Bronchial epithelial cell (primary cell): ENCODE results near the gene ZBTB5. TPM values are rescaled to one million over a fixed set of nuclear protein-coding genes. Genes with fewer than 3 reads are reported as not detected.
"Not testable (repeated sequence)": the region's sequence is repeated elsewhere in the genome, so short reads cannot be mapped to it uniquely, and the experiment has no call there.

Experiments used
- DNase-seq: peaks from one replicate; pipeline ENCODE4 v3.0.0-alpha.2; 2010; ENCODE audit warnings: low read depth
- FAIRE-seq: peaks from 2 replicates; lab custom pipeline; 2011; peaks lifted over from hg19 to GRCh38; lab: Jason Lieb, UNC
- H3K27me3 ChIP-seq: 2 replicates; pipeline ENCODE4 v1.5.1; 2011; ENCODE audit warnings: low read length; ENCODE audit not compliant: control insufficient read depth, insufficient read depth
- H3K36me3 ChIP-seq: 2 replicates; pipeline ENCODE4 v1.5.1; 2011; ENCODE audit warnings: low read length; ENCODE audit not compliant: control insufficient read depth, insufficient read depth
- H3K4me3 ChIP-seq: 2 replicates; pipeline ENCODE4 v1.5.1; 2011; ENCODE audit warnings: mild to moderate bottlenecking, low read depth, low read length, control low read depth
- total RNA-seq: library from RNA; depleted of rRNA; stranded (reverse); fragments of >200 nt; gene quantifications from 2 replicates; pipeline ENCODE4 v1.2.1, GENCODE V29; 2014
- TF ChIP-seq, protein P1 (sequence below): IDR thresholded peaks from 2 replicates; pipeline ENCODE4 v1.5.1; 2011; ENCODE audit warnings: mild to moderate bottlenecking, moderate library complexity, low read length, control low read depth, inconsistent platforms; ENCODE audit not compliant: insufficient read depth, severe bottlenecking

ZBTB5 gene
- total RNA-seq, 1 donor from 2014 or later: 8.2 TPM

DNA sequence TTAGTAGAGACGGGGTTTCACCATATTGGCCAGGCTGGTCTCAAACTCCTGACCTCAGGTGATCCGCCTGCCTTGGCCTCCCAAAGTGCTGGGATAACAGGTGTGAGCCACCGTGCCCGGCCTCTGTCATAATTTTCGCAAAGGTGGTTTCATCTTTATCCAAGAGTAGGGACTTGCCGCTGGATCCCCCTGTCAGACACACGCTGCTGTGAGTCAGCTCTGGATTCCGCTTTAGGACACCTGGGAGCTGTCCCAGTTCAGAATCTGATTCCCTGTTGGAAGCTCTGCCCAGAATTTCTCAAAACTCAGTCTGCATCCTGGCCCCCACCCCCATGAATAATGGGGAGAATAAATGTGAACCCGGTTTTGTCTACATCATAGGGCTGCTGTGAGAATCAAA, 60.7 kb downstream of the ZBTB5 start:
- DNase-seq (no peak), FAIRE-seq (no peak)
- Histone ChIP-seq H3K4me3 (no peak overlapping the region), H3K36me3 (no peaks in the 10 kb centered on the region), H3K27me3 (no peaks in the 10 kb centered on the region)
- TF ChIP-seq, protein P1, sequence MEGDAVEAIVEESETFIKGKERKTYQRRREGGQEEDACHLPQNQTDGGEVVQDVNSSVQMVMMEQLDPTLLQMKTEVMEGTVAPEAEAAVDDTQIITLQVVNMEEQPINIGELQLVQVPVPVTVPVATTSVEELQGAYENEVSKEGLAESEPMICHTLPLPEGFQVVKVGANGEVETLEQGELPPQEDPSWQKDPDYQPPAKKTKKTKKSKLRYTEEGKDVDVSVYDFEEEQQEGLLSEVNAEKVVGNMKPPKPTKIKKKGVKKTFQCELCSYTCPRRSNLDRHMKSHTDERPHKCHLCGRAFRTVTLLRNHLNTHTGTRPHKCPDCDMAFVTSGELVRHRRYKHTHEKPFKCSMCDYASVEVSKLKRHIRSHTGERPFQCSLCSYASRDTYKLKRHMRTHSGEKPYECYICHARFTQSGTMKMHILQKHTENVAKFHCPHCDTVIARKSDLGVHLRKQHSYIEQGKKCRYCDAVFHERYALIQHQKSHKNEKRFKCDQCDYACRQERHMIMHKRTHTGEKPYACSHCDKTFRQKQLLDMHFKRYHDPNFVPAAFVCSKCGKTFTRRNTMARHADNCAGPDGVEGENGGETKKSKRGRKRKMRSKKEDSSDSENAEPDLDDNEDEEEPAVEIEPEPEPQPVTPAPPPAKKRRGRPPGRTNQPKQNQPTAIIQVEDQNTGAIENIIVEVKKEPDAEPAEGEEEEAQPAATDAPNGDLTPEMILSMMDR: no peak

DNA sequence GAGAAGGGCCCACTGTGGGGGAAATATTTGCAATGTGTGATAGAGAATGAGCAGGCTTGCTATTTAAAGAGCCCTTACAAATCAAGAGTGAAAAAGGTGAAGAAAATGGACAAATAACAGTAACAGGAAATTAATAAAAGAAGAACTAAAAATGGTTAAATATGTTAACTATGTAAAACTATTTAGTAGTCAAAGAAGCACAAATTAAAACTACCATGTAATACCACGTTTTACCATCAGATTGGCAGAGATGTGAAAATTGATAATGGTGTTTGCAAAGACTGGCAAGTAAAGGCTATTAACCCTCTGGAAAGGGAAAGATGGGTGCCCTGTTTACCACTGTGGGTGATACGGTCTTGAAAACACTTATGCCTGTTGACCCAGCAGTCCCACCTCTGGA, 65.9 kb downstream of the ZBTB5 start:
- TF ChIP-seq, protein P1: no peak
- no peak for DNase-seq
- FAIRE-seq: no peak

DNA sequence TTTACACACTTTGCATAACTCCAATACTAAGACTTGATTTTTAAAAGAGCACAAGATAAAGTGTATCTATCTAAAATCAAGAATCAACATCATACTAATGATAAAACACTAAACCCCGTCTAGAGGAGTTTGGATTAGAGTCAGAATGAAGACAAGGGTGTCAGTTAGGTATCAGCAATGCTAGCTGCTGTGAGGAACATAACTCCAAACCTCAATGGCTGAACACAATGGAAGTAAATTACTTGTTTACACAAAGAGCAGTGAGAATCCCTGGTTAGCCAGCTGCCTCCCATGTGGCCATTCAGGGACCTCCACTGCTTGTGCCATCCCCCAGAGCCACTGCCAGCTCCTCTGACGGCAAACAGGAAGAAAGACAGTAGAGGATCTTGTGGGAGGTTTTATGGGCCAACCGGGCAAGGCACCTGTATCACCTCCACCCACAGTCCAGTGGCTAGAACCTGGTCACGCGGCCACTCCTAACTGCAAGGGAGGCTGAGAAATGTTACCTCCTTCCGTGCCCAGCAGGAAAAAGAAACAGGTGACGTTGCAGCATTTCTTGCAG, 66.7 kb downstream of the ZBTB5 start:
- Histone ChIP-seq H3K36me3 (no peaks in the 10 kb centered on the region), H3K27me3 (no peaks in the 10 kb centered on the region), H3K4me3 (no peak overlapping the region)
- DNase-seq (no peak), FAIRE-seq (no peak)
- TF ChIP-seq, protein P1: no peak

More for the DNA sequence above, 65.9 kb downstream of the ZBTB5 start:
- Histone ChIP-seq H3K36me3 (no peaks in the 10 kb centered on the region), H3K4me3 (no peak overlapping the region), H3K27me3 (no peaks in the 10 kb centered on the region)

DNA sequence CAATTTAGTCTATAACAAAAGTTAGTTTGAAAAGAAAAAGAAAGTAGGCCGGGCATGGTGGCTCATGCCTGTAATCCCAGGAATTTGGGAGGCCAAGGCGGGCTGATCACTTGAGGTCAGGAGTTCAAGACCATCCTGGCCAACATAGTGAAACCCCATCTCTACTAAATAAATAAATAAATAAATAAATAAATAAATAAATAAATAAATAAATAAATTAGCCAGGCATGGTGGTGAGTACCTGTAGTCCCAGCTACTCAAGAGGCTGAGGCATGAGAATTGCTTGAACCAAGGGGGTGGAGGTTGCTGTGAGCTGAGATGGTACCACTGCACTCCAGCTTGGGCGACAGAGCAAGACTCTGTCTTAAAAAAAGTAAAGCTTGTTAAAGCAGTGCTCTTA, 67.3 kb downstream of the ZBTB5 start:
- not testable (repeated sequence) for FAIRE-seq, H3K4me3 ChIP-seq, DNase-seq, H3K27me3 ChIP-seq, H3K36me3 ChIP-seq

- no peaks in the 10 kb centered on the region for H3K27me3 ChIP-seq
- no peak overlapping the region for H3K4me3 ChIP-seq
- no peaks in the 10 kb centered on the region for H3K36me3 ChIP-seq
- TF ChIP-seq, protein P1: no peak
- DNase-seq (no peak), FAIRE-seq (no peak)
These were observed 69.6 kb downstream of the ZBTB5 start for GRCh38 chr9:37395663-37396062.

DNA sequence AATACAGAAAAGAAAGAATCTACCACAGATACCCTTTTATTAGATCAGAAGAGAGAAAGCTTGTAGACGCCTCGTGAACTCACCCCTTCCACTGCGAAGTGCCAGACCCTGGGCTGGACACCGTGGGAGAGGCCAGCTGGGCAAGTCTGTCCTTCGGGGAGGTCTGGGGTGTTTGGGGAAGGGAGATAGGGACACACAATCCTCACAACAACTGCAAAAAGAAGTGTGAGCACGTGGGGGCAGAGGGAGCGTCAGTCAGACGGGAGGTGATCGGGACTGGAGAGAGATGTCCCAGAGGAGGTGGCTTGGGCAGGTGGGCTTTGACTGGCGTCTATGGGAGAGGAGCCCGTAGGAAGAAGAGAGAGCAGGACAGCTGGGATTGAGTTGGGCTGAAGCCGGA, 70.0 kb downstream of the ZBTB5 start:
- DNase-seq (no peak), FAIRE-seq (no peak)
- TF ChIP-seq, protein P1: no peak
- no peaks in the 10 kb centered on the region for H3K36me3 ChIP-seq
- H3K27me3 ChIP-seq: no peaks in the 10 kb centered on the region
- H3K4me3 ChIP-seq: no peak overlapping the region
